Measurements from ENCODE around the gene NR2C2AP. TPM values are rescaled to one million over a fixed set of nuclear protein-coding genes. Genes with fewer than 3 reads are reported as not detected.

NR2C2AP gene
- total RNA-seq, 2 donors from 2014 or later = 4.3 to 8.1 TPM

DNA sequence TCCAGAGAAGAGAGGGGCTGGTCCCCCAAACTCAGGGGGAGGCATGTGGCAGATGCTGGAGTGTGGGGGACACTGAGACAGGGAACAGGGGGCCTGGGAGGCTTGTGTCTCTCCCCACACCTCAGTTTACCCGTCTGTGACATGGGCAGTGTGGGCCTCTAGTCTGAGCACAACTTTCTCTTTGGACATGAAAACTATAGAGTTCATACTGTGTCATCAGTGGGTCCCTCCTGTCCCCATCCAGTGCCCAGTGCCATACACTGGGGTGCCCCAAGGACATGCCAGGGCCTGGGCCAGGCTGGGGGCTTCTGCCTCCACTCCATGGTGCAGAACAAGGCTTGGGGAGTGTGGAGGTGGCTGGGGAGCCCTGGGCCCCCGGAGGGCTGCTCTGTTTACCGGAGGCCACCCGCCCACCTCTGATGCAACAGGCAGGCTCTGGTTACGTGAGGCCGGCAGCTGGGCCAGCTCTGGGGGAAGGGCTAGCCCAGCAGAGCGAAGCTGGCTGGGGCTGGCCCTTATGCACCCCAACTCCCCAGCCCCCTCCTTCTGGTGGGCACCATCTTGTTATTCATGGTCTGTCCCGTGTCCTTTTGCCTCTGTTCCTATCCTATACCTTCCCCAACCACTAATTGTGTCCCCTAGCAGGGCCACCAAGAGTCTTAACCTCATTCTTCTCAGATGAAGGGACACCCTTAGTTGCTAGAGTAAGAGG, 31.2 kb downstream of the NR2C2AP start:
- no peak overlapping the region for H3K27ac ChIP-seq
- TF ChIP-seq, protein P1, sequence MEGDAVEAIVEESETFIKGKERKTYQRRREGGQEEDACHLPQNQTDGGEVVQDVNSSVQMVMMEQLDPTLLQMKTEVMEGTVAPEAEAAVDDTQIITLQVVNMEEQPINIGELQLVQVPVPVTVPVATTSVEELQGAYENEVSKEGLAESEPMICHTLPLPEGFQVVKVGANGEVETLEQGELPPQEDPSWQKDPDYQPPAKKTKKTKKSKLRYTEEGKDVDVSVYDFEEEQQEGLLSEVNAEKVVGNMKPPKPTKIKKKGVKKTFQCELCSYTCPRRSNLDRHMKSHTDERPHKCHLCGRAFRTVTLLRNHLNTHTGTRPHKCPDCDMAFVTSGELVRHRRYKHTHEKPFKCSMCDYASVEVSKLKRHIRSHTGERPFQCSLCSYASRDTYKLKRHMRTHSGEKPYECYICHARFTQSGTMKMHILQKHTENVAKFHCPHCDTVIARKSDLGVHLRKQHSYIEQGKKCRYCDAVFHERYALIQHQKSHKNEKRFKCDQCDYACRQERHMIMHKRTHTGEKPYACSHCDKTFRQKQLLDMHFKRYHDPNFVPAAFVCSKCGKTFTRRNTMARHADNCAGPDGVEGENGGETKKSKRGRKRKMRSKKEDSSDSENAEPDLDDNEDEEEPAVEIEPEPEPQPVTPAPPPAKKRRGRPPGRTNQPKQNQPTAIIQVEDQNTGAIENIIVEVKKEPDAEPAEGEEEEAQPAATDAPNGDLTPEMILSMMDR (IDR thresholded peaks at IDR 0.05) = no peak
- H3K4me1 ChIP-seq = peaks cover 0 to 18% of the 10 kb centered on the region in 2 donors
- no peaks in the 10 kb centered on the region for H3K36me3 ChIP-seq
- no peaks in the 10 kb centered on the region for H3K27me3 ChIP-seq
- H3K9me3 ChIP-seq = no peaks in the 10 kb centered on the region
- no peak for DNase-seq (ENCODE audit: low spot score)
- H3K4me3 ChIP-seq = no peak overlapping the region

DNA sequence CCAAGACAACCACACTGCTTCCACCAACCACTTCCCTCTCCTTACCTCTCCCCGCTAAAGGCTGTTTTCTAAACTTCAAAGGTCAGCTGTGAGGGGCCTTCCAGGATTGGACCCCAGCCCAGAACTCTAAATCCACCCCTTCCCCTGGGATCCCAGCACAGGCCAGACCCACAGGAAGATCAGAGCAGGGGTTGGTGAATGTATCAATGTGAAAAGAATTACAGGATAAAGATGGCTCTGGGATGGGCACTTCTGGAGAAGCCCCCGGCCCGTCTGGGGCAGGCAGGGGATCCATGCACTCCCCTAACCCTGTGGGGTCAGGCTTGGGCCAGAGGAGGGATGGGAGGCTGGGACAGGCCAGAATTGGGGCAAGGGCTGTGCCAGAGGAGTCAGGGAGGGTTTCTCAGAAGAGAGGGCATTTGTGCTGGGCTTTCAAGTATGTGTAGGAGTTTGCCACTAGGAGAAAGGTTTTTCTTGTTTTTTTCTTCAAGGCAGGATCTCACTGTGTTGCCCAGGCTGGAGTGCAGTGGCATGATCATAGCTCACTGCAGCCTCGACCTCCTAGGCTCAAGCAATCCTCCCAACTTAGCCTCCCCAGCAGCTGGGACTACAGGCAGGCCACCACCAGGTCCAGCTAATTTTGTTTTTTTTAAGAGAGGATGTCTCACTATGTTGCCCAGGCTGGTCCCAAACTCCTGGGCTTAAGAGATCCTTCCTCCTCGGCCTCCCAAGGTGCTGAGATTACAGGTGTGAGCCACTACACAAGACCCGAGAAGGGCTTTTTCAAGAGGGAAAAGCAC, 32.1 kb downstream of the NR2C2AP start:
- TF ChIP-seq, protein P1 (IDR thresholded peaks at IDR 0.05) = no peak
- no peak overlapping the region for H3K27ac ChIP-seq

DNA sequence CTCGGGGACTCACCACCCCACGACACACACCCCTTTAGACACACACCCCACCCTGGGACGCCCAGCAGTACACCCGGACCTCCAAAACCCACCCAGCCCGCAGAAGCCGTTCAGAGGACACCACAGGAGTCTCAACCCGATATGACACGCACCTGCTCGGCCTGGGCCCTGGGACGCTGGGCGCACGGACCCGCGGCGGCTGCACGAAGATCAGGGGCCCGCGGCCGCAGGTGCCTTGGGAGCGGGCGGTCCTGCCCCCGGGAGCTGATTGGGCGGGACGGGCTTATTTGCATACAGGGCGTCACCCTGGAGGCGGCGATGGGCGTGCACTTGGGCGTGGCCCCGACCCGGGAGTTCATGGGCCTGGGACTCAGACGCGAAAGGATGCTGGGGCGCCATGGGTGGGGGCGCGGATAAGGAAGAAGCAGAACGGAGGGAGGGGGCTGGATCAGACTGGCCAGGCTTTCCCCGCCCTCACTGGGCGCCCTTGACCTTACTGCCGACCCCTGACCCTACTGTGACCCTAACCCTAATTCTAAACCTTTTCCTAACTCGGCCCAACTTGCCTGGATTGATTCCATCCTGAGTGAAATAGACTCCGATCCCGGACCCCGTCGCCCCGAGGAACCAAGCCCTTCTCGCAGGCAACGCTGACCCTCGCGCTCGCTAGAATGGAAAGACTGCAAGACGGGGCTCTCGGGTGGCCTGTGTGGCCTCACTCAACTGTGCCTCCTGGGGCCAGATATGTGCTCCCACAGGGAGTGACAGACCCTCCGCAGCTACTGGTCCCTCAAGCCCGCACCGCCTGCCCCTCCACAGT, 33.0 kb downstream of the NR2C2AP start, which contains the start of gene MEF2B:
MEF2B (minus strand) TSS at position 211 of the 820 bp plus-strand sequence. CDS start 19,528 bp downstream, outside the sequence.
- Histone ChIP-seq H3K27ac (no peak within 1 kb of the TSS), H3K36me3 (no peaks in the 10 kb centered on the region), H3K4me1 (peaks cover 0 to 18% of the 10 kb centered on the region in 2 donors), H3K27me3 (no peaks in the 10 kb centered on the region), H3K9me3 (no peaks in the 10 kb centered on the region), H3K4me3 (peak within 1 kb of the TSS; percentile 8 to 35)
- TF ChIP-seq, protein P1 (IDR thresholded peaks at IDR 0.05) = no peak
- peak; percentile 80 for DNase-seq (ENCODE audit: low spot score)

More for the DNA sequence above, 32.1 kb downstream of the NR2C2AP start:
- no peak for DNase-seq (ENCODE audit: low spot score)
- H3K9me3 ChIP-seq = no peaks in the 10 kb centered on the region
- no peaks in the 10 kb centered on the region for H3K36me3 ChIP-seq
- peak overlapping the region in 1 of 2 donors; percentile 35 for H3K4me3 ChIP-seq
- H3K4me1 ChIP-seq = peaks cover 0 to 18% of the 10 kb centered on the region in 2 donors
- no peaks in the 10 kb centered on the region for H3K27me3 ChIP-seq

DNA sequence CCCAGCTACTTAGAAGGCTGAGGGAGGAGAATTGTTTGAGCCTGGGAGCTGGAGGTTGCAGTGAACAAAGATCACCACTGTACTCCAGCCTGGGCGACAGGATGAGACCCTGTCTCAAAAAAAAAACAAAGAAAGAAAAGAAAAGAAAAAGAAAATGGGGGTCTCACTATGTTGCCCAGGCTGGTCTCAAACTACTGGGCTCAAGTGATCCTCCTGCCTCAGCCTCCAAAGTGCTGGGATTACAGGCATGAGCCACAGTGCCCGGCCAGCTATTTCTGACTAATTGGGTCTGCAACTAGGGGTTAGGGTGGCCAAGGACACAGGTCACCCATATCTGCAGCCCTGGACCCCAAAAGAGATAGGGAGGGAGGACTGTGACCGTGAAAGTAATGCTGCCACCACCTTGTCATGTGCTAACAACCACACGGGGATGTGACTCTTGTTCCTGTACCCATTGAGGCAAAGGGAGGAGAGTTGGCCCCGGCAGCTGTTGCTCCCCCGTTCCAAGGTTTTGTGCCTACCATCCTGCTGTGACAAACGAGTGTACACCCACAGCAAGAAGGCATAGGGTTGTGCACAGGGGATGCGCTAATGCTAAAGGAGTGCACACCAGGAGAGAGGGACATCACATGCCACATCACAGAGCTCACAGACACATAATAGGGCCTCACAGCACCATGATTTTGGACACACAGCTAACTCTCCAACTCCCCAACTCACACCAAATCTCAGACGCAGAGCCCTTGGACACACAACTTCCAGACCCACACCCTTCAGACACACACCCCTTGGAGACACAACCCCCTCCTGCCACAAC, 33.8 kb downstream of the NR2C2AP start:
- TF ChIP-seq, protein P1 (IDR thresholded peaks at IDR 0.05) = no peak
- Histone ChIP-seq H3K27ac (no peak overlapping the region), H3K4me3 (peak overlapping the region; percentile 8 to 35), H3K36me3 (no peaks in the 10 kb centered on the region), H3K27me3 (no peaks in the 10 kb centered on the region), H3K9me3 (no peaks in the 10 kb centered on the region), H3K4me1 (peaks cover 0 to 12% of the 10 kb centered on the region in 2 donors)
- DNase-seq (ENCODE audit: low spot score) = no peak

DNA sequence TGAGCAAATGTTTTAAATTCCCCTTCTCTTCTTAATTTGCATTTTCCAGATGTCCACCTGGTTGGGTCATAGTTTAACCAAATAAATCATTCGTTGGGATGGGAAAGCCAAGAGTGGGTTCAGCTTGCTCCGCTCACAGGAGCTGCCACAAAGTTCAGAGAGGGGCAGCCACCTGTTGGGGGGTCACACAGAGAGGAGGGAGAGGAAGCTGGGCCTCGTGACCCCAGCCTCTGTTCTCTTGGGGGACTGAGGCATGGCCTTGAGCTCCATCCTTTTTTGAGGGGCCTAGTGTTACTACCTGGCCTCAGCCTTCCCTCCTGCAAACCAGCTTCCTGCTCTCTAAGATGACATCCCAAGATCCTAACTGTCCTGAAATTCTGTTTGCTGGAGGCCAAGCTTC, 35.6 kb downstream of the NR2C2AP start:
- TF ChIP-seq, protein P1 (IDR thresholded peaks at IDR 0.05) = no peak
- Histone ChIP-seq H3K4me1 (peaks cover 0 to 12% of the 10 kb centered on the region in 2 donors), H3K27me3 (no peaks in the 10 kb centered on the region), H3K9me3 (no peaks in the 10 kb centered on the region), H3K4me3 (no peak overlapping the region), H3K27ac (no peak overlapping the region), H3K36me3 (no peaks in the 10 kb centered on the region)
- DNase-seq (ENCODE audit: low spot score) = no peak

Measured in right atrium auricular region (tissue), 2 donors.